ENCODE measurements around the gene NAV2.

The NAV2 gene

DNA sequence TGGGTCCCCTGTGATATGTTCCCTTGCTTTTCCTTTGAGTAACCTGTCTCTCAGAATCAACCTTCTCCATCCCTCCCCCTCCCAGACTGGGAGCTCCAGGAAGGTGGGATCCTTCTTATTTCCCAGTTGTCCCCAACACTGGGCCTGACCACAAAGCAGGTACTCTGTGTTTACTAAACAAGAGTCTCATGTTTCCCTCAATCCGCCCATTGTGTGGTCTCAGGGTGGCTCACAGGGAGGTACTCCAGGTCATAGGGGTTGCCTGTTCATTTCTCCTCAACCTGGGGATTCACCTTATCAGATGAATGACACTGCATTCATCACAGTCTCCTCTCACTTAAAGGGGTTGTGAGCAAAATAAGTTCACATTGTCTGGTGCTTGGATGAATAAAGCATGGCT, 26.4 kb upstream of the NAV2 start:
- DNase-seq: no peak

GRCh38 chr11:19687392-19687791, 25.2 kb upstream of the NAV2 start:
- no peak for DNase-seq

GRCh38 chr11:19689281-19690000, 23.2 kb upstream of the NAV2 start:
- DNase-seq: no peak

- no peak for DNase-seq
These were observed 21.8 kb upstream of the NAV2 start for GRCh38 chr11:19690885-19691284.

- no peak for DNase-seq
These were observed 20.7 kb upstream of the NAV2 start for GRCh38 chr11:19691815-19692500.

- no peak for DNase-seq
These were observed 19.5 kb upstream of the NAV2 start for GRCh38 chr11:19693146-19693545.

DNA sequence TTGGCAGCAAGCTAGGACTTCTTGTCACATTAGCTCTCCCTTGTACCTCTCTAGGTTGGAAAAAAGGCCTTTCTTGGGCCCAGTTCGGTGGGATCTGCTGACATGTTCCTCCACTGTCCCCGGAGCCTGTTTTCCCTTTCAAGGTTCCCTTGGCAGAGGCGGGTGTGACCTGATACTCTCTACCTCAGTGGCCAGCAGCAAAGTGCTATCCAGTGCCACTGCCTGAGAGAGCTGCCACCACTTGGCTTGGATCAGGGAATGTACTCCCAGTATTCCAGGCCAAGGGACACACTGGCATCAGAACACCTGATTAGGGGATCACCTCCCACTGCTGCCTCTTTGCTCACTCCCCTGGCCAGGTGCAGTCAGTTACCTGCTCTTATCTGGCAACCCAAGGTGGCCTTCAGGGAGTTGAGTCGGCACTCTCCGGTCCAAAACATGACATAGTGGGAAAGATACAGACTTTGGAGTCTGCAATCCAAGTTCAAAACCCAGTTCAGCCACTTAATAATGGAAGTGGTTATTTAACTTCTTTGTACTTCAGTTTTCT, 17.8 kb upstream of the NAV2 start:
- no peak for DNase-seq

DNA sequence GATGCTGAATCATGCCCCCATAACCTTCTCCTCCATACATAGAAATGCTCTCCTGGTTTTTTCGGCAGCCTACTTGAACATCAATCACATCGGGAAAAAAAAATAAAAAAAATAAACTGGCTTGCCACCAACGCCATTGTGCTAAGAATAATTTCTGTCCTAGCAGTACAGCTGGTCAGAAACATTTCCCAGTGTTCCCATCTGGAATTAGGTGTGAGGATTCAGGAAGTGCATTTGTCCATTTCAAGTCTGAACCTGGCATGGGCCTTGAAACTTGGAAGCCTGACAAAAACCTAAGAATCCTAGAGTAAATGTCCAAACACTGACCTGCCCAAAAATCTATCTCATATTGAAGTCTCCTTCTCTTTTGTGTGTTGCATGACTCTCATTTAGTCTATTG, 16.6 kb upstream of the NAV2 start:
- no peak for DNase-seq

GRCh38 chr11:19696904-19697303, 15.7 kb upstream of the NAV2 start:
- DNase-seq: no peak

DNA sequence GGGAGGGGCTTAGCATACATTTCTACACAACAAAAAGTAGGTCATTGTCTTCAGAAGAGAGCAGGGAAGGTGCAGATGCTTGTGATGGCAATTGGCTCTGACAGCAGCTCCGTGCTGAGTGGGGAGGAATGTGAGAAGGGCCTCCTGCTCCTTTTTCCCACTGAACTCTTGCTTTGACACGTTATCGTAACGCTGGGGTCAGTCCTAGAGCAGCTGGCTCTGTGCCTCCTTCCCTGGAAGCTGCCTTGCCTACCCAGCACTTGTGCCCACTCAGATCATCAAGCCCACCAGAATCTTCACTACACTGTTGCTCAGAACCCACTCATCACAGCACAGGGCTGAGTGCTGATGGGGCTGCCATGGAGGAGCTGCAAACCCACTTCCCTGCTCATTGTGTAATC, 14.9 kb upstream of the NAV2 start:
- no peak for DNase-seq

GRCh38 chr11:19698493-19699292, 13.9 kb upstream of the NAV2 start:
- DNase-seq: no peak

- DNase-seq: no peak
These were observed 11.2 kb upstream of the NAV2 start for GRCh38 chr11:19701421-19701820.

GRCh38 chr11:19702620-19703019, 10.0 kb upstream of the NAV2 start:
- DNase-seq: no peak

DNA sequence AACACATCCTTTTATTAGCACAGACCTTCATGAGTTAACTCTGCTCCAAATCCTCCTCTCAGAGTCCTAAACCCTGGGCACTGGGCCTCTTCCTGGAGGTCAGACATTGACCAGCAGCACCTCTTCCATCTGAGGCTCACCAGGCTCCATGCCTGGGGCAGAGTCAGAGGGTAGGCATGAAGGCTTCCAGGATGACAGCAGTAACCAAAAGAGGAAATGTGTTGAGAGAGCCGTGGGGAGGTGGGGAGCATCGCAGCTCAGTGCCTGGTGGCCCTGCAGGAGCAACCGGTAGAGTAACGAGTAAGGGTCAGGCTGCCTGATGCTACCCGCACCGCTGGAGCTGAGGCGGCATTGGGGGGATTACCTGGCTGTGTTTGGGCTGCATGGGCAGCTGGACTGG, 9.4 kb upstream of the NAV2 start:
- no peak for DNase-seq

DNA sequence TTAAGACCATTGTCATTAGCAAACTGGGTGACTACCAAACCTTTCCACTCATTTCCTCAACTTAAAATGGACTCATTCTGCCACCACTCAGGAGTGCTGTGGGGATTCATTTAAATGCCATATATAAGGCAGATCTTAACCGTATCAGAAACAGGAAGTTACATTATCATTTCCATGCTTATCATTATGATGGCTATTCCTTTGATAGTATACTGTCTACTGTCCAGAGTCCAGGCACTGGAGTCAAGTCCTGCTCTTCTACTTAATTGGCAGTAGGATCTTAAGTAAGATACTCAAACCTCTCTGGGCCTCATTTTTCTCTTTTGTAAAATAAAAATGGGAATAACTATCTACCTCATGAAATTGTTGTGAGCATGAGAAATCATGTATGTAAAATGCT, 8.4 kb upstream of the NAV2 start:
- no peak for DNase-seq

DNA sequence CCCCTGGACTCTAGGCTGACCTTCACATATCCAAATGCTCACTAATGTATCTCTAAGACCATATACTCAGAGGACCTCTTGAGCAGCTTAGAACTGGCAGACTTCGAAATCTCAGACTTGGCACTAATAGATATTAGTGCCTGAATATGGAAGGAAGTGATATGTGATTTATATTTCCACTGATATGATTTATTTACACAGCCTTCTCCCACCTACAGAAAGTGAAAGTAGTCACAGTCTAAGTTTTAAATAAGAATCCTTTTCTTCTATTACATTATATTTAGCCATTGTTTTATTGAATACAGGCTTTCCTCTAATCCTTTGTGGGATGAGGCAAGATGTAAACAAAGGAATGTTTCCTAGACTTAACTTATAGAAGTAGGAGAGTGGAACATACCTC, 6.7 kb upstream of the NAV2 start:
- DNase-seq: no peak

- no peak for DNase-seq
These were observed 741 bp upstream of the NAV2 start for GRCh38 chr11:19711911-19712280.

DNA sequence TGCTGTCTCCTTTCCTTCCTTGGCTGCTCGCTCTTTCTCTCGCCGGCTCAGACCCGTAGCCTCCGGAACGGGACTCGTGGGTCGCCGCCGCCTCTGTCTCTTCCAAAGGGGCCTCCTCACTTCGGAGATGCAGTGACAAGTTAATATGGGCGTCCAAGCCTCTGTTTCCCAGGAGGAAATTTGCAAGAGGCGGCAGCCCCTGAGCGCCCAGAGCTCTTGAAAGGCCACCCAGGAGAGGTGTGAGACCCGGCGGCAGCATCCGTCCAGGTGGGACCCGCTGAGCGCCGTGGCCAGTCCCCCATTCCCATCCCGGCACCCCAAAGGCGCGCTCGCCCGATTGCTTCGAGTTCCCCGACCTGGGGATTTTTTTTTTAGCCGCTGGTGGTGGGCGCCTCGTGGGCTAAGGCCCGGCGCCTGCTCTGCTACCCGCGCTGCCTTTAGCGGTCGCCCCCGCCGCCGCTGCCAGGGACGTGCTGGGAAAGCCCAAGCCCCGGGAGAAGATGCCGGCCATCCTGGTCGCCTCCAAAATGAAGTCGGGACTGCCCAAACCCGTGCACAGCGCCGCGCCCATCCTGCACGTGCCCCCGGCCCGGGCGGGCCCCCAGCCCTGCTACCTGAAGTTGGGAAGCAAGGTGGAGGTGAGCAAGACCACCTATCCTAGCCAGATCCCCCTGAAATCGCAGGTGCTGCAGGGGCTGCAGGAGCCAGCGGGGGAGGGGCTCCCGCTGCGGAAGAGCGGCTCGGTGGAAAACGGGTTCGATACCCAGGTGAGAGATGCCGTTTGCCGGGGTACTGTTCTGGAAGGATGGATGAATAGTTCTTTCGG, 772 bp downstream of the NAV2 start:
- no peak for DNase-seq

- DNase-seq: no peak
These were observed 1.4 kb downstream of the NAV2 start for GRCh38 chr11:19714022-19714386.

DNA sequence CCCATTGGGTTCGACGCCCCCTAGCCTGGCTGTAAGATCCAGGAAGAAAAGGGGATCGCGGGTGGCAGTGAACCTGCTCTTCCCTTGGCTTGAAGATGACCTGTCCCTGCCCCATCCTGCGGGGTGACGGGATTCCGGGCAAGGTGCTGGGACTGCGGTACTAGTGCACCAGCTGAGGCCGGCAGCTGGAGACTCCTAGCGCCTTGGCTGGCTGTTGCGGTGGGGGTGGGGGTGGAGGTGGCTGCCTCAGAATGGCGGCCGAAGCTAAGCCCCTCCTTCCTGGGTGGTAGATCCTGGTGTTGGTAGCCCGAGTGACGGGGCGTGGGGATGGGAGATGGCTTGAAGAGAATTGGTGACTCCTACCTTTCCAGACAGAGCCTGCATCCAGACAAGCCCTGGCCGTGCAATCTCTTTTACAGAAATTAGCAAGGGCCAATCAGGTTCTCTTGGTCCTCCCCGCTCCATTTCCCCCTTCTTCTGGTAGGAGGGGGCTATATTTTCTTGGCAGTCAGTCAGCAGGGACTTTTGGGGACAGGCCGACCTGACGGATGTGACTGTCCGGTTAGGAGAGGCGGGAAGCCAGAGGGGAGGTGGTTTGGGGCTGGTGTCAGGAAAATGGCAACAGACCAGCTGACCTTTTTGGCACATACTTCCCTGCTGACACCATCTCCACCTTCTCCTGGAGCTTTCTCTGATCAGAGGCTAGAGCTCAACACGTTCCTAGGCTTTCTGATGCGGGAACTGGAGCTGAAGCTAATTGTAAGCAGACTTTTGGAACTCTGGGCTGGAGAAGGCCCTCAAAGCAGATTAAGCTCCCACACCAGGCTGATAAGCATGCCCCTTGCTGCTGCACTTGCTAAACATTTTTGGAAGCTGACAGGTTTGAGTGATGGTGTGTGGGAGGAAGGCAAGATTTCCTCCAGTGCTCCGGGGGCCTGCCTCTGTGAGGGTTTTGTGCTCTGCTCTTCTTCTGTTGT, 2.0 kb downstream of the NAV2 start:
- no peak for DNase-seq

- no peak for DNase-seq
These were observed 2.7 kb downstream of the NAV2 start for GRCh38 chr11:19715373-19715772.

GRCh38 chr11:19718051-19718450, 5.4 kb downstream of the NAV2 start:
- no peak for DNase-seq
